Right atrium auricular region (tissue), 2 donors: ENCODE results near the gene NCKAP5. TPM values are rescaled to one million over a fixed set of nuclear protein-coding genes. Genes with fewer than 3 reads are reported as not detected.

ENCODE experiments used
- DNase-seq: peaks from one replicate; pipeline ENCODE4 v3.0.0-alpha.2; 2019; ENCODE audit warnings: low spot score
- H3K27ac ChIP-seq, 2 donors: fragments of 200-600 bp; sonication (generic); 1 replicate in 1 of 2; 2 replicates in 1 of 2; pipeline ENCODE4 v1.5.1; 2016 to 2019
- H3K27me3 ChIP-seq, 2 donors: fragments of 200-600 bp; sonication (generic); one replicate each; pipeline versions ENCODE4 v1.5.1 to v1.6.0; 2017 to 2019
- H3K36me3 ChIP-seq: fragments of 200-600 bp; sonication (generic); one replicate; pipeline ENCODE4 v1.5.1; 2016
- H3K4me1 ChIP-seq, 2 donors: fragments of 200-600 bp; sonication (generic); one replicate each; pipeline versions ENCODE4 v1.5.1 to v1.6.0; 2017 to 2019
- H3K4me3 ChIP-seq, 2 donors: fragments of 200-600 bp; sonication (generic); 1 replicate in 1 of 2; 2 replicates in 1 of 2; pipeline ENCODE4 v1.5.1; 2017 to 2019; ENCODE audit warnings: mild to moderate bottlenecking in 1 of 2, moderate library complexity in 1 of 2
- H3K9me3 ChIP-seq, 2 donors: fragments of 200-600 bp; sonication (generic); one replicate each; pipeline ENCODE4 v1.5.1; 2019
- total RNA-seq, 2 donors: library from RNA; depleted of rRNA; stranded (reverse); fragments of >200 nt; gene quantifications; one replicate each; pipeline ENCODE4 v1.1.0, GENCODE V29; 2016
- TF ChIP-seq, protein P1 (sequence below), 2 donors: fragments of 200-600 bp; sonication (generic); IDR thresholded peaks; one replicate each; pipeline ENCODE4 v1.5.1; 2019; ENCODE audit warnings: antibody characterized with exemption in 2 of 2

Gene NCKAP5
- total RNA-seq, 2 donors from 2014 or later = 3.6 to 5.4 TPM

DNA sequence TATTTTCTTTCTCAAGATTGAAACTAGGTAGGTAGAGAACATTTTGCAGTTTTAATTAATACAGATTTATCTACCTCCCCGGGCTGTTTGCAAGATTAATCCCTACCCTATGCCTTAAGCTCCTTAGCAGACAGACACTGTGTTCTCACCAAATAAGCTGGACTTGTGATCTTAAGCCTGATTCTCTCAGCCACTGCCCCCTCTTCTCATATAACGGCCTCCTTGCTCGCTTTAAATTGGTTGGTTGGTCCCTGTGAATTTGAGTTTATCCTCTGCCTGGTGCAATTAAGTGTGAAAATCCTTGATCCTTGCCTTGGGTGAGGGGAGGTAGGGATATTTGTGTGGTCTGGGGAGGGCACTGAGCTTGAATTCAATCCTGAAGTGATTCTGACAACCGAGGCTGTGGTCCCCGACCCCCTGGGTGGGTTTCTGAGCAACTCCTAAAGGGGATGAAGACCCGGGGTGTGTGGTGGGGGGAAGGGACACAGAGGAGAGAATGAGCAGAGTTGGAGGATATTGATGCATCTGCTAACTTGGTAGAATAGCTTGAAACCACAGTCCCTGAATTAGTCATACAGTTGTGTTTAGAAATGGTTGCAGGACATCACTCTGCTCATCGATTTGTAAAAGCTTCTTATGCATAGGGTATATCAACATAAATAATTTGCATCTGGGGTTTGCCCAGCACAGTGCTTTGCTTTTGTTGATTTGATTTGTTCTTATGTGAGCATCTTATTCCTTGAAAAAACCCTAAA lies 36.9 kb upstream of the NCKAP5 start:
- H3K27me3 ChIP-seq = no peaks in the 10 kb centered on the region
- H3K27ac ChIP-seq = no peak overlapping the region
- no peaks in the 10 kb centered on the region for H3K9me3 ChIP-seq
- H3K36me3 ChIP-seq = no peaks in the 10 kb centered on the region
- TF ChIP-seq, protein P1, sequence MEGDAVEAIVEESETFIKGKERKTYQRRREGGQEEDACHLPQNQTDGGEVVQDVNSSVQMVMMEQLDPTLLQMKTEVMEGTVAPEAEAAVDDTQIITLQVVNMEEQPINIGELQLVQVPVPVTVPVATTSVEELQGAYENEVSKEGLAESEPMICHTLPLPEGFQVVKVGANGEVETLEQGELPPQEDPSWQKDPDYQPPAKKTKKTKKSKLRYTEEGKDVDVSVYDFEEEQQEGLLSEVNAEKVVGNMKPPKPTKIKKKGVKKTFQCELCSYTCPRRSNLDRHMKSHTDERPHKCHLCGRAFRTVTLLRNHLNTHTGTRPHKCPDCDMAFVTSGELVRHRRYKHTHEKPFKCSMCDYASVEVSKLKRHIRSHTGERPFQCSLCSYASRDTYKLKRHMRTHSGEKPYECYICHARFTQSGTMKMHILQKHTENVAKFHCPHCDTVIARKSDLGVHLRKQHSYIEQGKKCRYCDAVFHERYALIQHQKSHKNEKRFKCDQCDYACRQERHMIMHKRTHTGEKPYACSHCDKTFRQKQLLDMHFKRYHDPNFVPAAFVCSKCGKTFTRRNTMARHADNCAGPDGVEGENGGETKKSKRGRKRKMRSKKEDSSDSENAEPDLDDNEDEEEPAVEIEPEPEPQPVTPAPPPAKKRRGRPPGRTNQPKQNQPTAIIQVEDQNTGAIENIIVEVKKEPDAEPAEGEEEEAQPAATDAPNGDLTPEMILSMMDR (IDR thresholded peaks at IDR 0.05) = no peak
- H3K4me1 ChIP-seq = peaks cover 0 to 18% of the 10 kb centered on the region in 2 donors
- no peak overlapping the region for H3K4me3 ChIP-seq
- no peak for DNase-seq

DNA sequence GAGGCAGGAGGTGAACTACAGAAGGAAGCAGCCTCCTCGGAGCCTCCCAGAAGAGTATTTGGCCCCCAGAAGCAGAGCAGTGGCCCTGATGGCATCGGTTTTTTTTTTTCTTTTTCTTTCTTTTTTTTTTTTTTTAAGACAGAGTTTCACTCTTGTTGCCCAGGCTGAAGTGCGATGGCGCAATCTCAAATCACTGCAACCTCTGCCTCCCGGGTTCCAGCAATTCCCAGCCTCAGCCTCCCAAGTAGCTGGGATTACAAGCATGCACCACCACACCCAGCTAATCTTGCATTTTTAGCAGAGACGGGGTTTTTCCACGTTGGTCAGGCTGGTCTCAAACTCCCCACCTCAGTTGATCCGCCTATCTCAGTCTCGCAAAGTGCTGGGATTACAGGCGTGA lies 34.8 kb upstream of the NCKAP5 start:
- H3K27ac ChIP-seq = peak overlapping the region; percentile 55 to 71
- no peaks in the 10 kb centered on the region for H3K9me3 ChIP-seq
- no peak for DNase-seq
- H3K27me3 ChIP-seq = no peaks in the 10 kb centered on the region
- H3K4me1 ChIP-seq = peaks cover 0 to 29% of the 10 kb centered on the region in 2 donors
- TF ChIP-seq, protein P1 (IDR thresholded peaks at IDR 0.05) = no peak
- H3K4me3 ChIP-seq = no peak overlapping the region
- H3K36me3 ChIP-seq = no peaks in the 10 kb centered on the region

DNA sequence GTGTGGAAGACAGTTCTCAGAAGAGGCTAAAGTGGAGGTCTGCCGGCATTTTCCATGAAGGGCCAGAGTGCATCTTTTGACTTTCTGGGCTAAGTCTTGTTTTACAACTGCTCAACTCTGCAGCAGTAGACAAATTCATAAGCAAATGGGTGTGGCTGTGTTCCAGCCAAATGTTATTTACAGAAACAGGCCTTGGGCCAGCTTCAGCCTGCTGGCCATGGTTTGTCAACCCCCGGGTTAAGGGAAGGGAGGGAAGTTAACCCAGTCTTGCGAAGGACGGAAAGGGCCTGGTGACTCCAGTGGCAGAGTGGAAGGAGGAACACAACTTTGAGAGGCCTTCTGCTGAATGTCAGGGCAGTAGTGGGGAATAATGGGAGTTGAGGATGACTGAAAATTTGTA lies 34.3 kb upstream of the NCKAP5 start:
- Histone ChIP-seq H3K9me3 (no peaks in the 10 kb centered on the region), H3K27me3 (no peaks in the 10 kb centered on the region), H3K4me3 (no peak overlapping the region), H3K36me3 (no peaks in the 10 kb centered on the region), H3K4me1 (peaks cover 0 to 29% of the 10 kb centered on the region in 2 donors), H3K27ac (peak overlapping the region; percentile 55 to 71)
- TF ChIP-seq, protein P1 (IDR thresholded peaks at IDR 0.05) = no peak
- DNase-seq = no peak

DNA sequence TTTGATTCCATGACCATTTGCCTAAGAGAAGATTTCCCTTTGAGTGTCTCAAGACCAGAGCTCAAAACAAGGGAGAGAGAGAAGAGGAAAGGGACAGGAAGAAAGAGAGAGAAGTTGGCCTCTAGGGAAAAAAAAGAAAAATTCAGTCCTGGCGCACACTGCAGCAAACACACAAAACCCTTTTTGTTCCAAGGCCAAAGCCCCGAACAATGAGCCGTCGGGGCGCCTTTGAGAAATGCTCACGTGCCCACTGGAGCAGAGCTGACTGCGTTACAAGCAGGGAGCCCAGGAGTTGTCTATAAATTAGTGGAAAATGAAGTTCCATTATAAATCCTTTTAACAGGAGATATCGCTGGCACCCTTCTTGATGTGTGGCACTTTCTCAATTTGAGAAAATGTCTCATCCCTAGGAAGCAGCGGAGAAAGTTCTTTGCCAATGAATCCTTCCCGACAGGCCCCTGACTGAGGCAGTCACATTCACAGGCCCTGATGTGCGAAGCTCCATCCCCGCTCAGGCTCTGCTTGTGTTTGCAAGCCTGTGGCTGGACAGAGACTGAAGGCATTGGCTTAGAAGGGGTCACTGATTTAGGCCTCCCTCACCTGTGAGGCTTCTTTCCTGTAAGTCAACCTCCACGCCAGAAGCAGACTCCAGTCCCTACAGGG lies 32.1 kb upstream of the NCKAP5 start:
- H3K27me3 ChIP-seq = no peaks in the 10 kb centered on the region
- TF ChIP-seq, protein P1 (IDR thresholded peaks at IDR 0.05) = no peak

DNA sequence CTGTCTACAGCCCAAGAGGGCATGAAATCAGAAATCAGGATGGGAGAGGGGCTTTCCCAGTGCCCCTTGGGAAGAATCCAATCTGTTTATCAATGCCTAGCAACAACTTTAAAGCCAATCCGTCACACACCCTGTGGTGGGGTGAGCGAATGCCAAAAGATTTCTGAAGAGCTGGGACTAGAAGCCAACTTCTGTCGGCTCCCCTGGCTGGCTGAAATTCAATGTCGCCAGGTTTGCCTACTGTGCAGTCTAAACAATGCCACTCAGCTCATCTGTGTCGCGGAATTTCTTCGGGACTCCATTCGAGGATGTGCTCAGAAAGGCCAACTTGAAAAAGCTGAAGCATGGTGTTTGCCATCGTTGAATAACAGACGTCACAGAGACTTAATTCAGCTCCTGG lies 31.5 kb upstream of the NCKAP5 start:
- DNase-seq = no peak
- Histone ChIP-seq H3K4me1 (peaks cover 0 to 29% of the 10 kb centered on the region in 2 donors), H3K9me3 (no peaks in the 10 kb centered on the region), H3K27ac (peak overlapping the region in 1 of 2 donors; percentile 34), H3K4me3 (no peak overlapping the region), H3K36me3 (no peaks in the 10 kb centered on the region), H3K27me3 (no peaks in the 10 kb centered on the region)
- TF ChIP-seq, protein P1 (IDR thresholded peaks at IDR 0.05) = no peak

More for the DNA sequence above, 32.1 kb upstream of the NCKAP5 start:
- peaks cover 0 to 29% of the 10 kb centered on the region in 2 donors for H3K4me1 ChIP-seq
- H3K9me3 ChIP-seq = no peaks in the 10 kb centered on the region
- DNase-seq = no peak
- H3K27ac ChIP-seq = no peak overlapping the region
- H3K36me3 ChIP-seq = no peaks in the 10 kb centered on the region
- H3K4me3 ChIP-seq = no peak overlapping the region
